SK-N-SH treated with all-trans-retinoic acid at 6 μM for 48 hours (cell line): ENCODE results near the gene WWC1.

Experiments used
- ATAC-seq: fragments of 200-7000 bp; cut with Tn5 transposase; 3 replicates; pipeline ENCODE4 v1.9.1; 2020; ENCODE audit warnings: mild to moderate bottlenecking, moderate library complexity
- ARNTL ChIP-seq: fragments of 450-650 bp; formaldehyde crosslinking; IDR thresholded peaks from 2 replicates; pipeline ENCODE4 v1.5.0; 2020; ENCODE audit warnings: low read depth, mild to moderate bottlenecking, moderate library complexity, borderline replicate concordance
- BACH2 ChIP-seq: fragments of 250-450 bp; sonication (Bioruptor Pico); IDR thresholded peaks from 2 replicates; pipeline ENCODE4 v1.9.0; 2021; ENCODE audit warnings: mild to moderate bottlenecking, borderline replicate concordance
- CREB5 ChIP-seq: fragments of 250-450 bp; sonication (Bioruptor Pico); IDR thresholded peaks from 2 replicates; pipeline ENCODE4 v1.5.1; 2020; ENCODE audit warnings: low read depth, mild to moderate bottlenecking, moderate library complexity
- CSDC2 ChIP-seq: fragments of 250-450 bp; sonication (Bioruptor Pico); IDR thresholded peaks from 2 replicates; pipeline ENCODE4 v1.5.0; 2020; ENCODE audit warnings: mild to moderate bottlenecking, moderate library complexity
- CSRNP3 ChIP-seq: fragments of 250-450 bp; sonication (Bioruptor Pico); IDR thresholded peaks from 2 replicates; pipeline ENCODE4 v1.5.1; 2021; ENCODE audit warnings: mild to moderate bottlenecking, moderate library complexity
- ESRRG ChIP-seq: fragments of 250-450 bp; sonication (Bioruptor Pico); IDR thresholded peaks from 2 replicates; pipeline ENCODE4 v1.6.1; 2021; ENCODE audit warnings: mild to moderate bottlenecking
- GLIS3 ChIP-seq: fragments of 250-450 bp; sonication (Bioruptor Pico); IDR thresholded peaks from 2 replicates; pipeline ENCODE4 v1.5.0; 2020; ENCODE audit warnings: mild to moderate bottlenecking, moderate library complexity
- ISL1 ChIP-seq: fragments of 250-450 bp; sonication (Bioruptor Pico); IDR thresholded peaks from 2 replicates; pipeline ENCODE4 v2.1.2; 2022; ENCODE audit warnings: mild to moderate bottlenecking, moderate library complexity
- OSR1 ChIP-seq: fragments of 250-450 bp; sonication (Bioruptor Pico); IDR thresholded peaks from 2 replicates; pipeline ENCODE4 v1.8.0; 2022; ENCODE audit warnings: moderate library complexity, mild to moderate bottlenecking, inconsistent platforms
- POU6F1 ChIP-seq: fragments of 250-450 bp; sonication (Bioruptor Pico); IDR thresholded peaks from 2 replicates; pipeline ENCODE4 v1.8.0; 2021; ENCODE audit warnings: low read depth, mild to moderate bottlenecking, moderate library complexity, borderline replicate concordance
- PPARA ChIP-seq: fragments of 250-450 bp; sonication (Bioruptor Pico); IDR thresholded peaks from 2 replicates; pipeline ENCODE4 v1.5.0; 2020; ENCODE audit warnings: mild to moderate bottlenecking, borderline replicate concordance
- RARB ChIP-seq: fragments of 250-450 bp; sonication (Bioruptor Pico); IDR thresholded peaks from 2 replicates; pipeline ENCODE4 v1.8.0; 2021; ENCODE audit warnings: mild to moderate bottlenecking, moderate library complexity
- TCF4 ChIP-seq: fragments of 250-450 bp; sonication (Bioruptor Pico); IDR thresholded peaks from 2 replicates; pipeline ENCODE4 v1.8.0; 2021; ENCODE audit warnings: mild to moderate bottlenecking, moderate library complexity, borderline replicate concordance
- TOX ChIP-seq: fragments of 250-450 bp; sonication (Bioruptor Pico); IDR thresholded peaks from 2 replicates; pipeline ENCODE4 v1.8.0; 2021; ENCODE audit warnings: mild to moderate bottlenecking, moderate library complexity, borderline replicate concordance
- TSHZ2 ChIP-seq: fragments of 250-450 bp; sonication (Bioruptor Pico); IDR thresholded peaks from 2 replicates; pipeline ENCODE4 v1.5.0; 2020; ENCODE audit warnings: mild to moderate bottlenecking, moderate library complexity
- ZC3H10 ChIP-seq: fragments of 250-450 bp; sonication (Bioruptor Pico); IDR thresholded peaks from 2 replicates; pipeline ENCODE4 v1.5.1; 2021; ENCODE audit warnings: mild to moderate bottlenecking, moderate library complexity
- ZFP30 ChIP-seq: fragments of 450-650 bp; formaldehyde crosslinking; IDR thresholded peaks from 2 replicates; pipeline ENCODE4 v1.5.0; 2022; ENCODE audit warnings: mild to moderate bottlenecking, moderate library complexity
- ZNF565 ChIP-seq: fragments of 450-650 bp; formaldehyde crosslinking; conservative IDR thresholded peaks from 2 replicates; pipeline ENCODE4 v1.5.0; 2020; ENCODE audit warnings: low read depth, mild to moderate bottlenecking, moderate library complexity
- ZNF70 ChIP-seq: fragments of 450-650 bp; formaldehyde crosslinking; IDR thresholded peaks from 2 replicates; pipeline ENCODE4 v1.5.0; 2020; ENCODE audit warnings: mild to moderate bottlenecking, moderate library complexity
- ZNF8 ChIP-seq: fragments of 450-650 bp; formaldehyde crosslinking; IDR thresholded peaks from 2 replicates; pipeline ENCODE4 v1.5.0; 2020; ENCODE audit warnings: mild to moderate bottlenecking, moderate library complexity

The WWC1 gene

GRCh38 chr5:168282120-168282519 is 9.3 kb upstream of the WWC1 start:
- TF ChIP-seq POU6F1 (CRISPR knock-in tag): no peak
- TF ChIP-seq ZC3H10 (CRISPR knock-in tag): no peak
- TF ChIP-seq RARB (CRISPR knock-in tag): no peak
- no peak for TF ChIP-seq PPARA (CRISPR knock-in tag)
- ATAC-seq: no peak; the same call in 2 of the 3 replicates

GRCh38 chr5:168284809-168285208 is 6.6 kb upstream of the WWC1 start:
- no peak for TF ChIP-seq ARNTL (CRISPR knock-in tag)
- TF ChIP-seq BACH2 (CRISPR knock-in tag): no peak
- no peak for TF ChIP-seq TCF4 (CRISPR knock-in tag)
- no peak for TF ChIP-seq ISL1
- no peak for TF ChIP-seq ZNF70 (CRISPR knock-in tag)
- no peak for TF ChIP-seq TSHZ2
- no peak for TF ChIP-seq ZFP30 (CRISPR knock-in tag)
- TF ChIP-seq ZNF565 (CRISPR knock-in tag): no peak
- no peak for TF ChIP-seq ESRRG (CRISPR knock-in tag)
- TF ChIP-seq GLIS3: no peak
- no peak for TF ChIP-seq ZC3H10 (CRISPR knock-in tag)
- TF ChIP-seq CREB5: no peak
- TF ChIP-seq ZNF8 (CRISPR knock-in tag): no peak
- TF ChIP-seq OSR1 (CRISPR knock-in tag): no peak
- TF ChIP-seq CSRNP3: no peak
- no peak for TF ChIP-seq RARB (CRISPR knock-in tag)
- TF ChIP-seq TOX (CRISPR knock-in tag): no peak
- TF ChIP-seq CSDC2 (CRISPR knock-in tag): no peak
- ATAC-seq: no peak

- no peak for TF ChIP-seq ISL1
- no peak for TF ChIP-seq ARNTL (CRISPR knock-in tag)
- TF ChIP-seq ZFP30 (CRISPR knock-in tag): no peak
- no peak for TF ChIP-seq ZNF565 (CRISPR knock-in tag)
- TF ChIP-seq TOX (CRISPR knock-in tag): no peak
- no peak for TF ChIP-seq TSHZ2
- no peak for TF ChIP-seq ZC3H10 (CRISPR knock-in tag)
- TF ChIP-seq POU6F1 (CRISPR knock-in tag): no peak
- TF ChIP-seq PPARA (CRISPR knock-in tag): no peak
- no peak for TF ChIP-seq CSRNP3
- no peak for TF ChIP-seq TCF4 (CRISPR knock-in tag)
- no peak for TF ChIP-seq GLIS3
- no peak for TF ChIP-seq ZNF8 (CRISPR knock-in tag)
- no peak for TF ChIP-seq CSDC2 (CRISPR knock-in tag)
- no peak for ATAC-seq
These were observed 5.7 kb upstream of the WWC1 start for GRCh38 chr5:168285696-168286095.
